Neural cell (in vitro differentiated cells): ENCODE measurements around the gene CSN1S1. TPM values are rescaled to one million over a fixed set of nuclear protein-coding genes. Genes with fewer than 3 reads are reported as not detected.

Source experiments
- H2AFZ ChIP-seq: fragments of 200-600, 300-800 bp; sonication (generic), shearing (Covaris generic); 2 replicates; pipeline ENCODE4 v1.6.0; 2014; ENCODE audit warnings: low read depth, mild to moderate bottlenecking, antibody characterized with exemption, low read length, moderate library complexity
- H3F3A ChIP-seq: fragments of 200-600 bp; shearing (Covaris generic); 2 replicates; pipeline ENCODE4 v1.6.1; 2016; ENCODE audit warnings: mild to moderate bottlenecking, moderate library complexity, mixed read lengths, antibody characterized with exemption, low read length; ENCODE audit not compliant: insufficient read depth, poor library complexity, severe bottlenecking
- H3K27ac ChIP-seq: fragments of 200-600, 300-800 bp; sonication (generic), shearing (Covaris generic); 2 replicates; pipeline ENCODE4 v1.5.1; 2014; ENCODE audit warnings: mild to moderate bottlenecking, low read length, moderate library complexity
- H3K27me3 ChIP-seq: fragments of 300-800, 200-600 bp; sonication (generic), shearing (Covaris generic); 2 replicates; pipeline ENCODE4 v1.6.0; 2014; ENCODE audit warnings: mild to moderate bottlenecking, low read depth, low read length, moderate library complexity; ENCODE audit not compliant: insufficient read depth
- H3K36me3 ChIP-seq: fragments of 300-800, 200-600 bp; sonication (generic), shearing (Covaris generic); 2 replicates; pipeline ENCODE4 v1.5.1; 2014; ENCODE audit warnings: mild to moderate bottlenecking, antibody characterized with exemption, low read length, moderate library complexity; ENCODE audit not compliant: insufficient read depth
- H3K4me2 ChIP-seq: fragments of 300-800, 200-600 bp; sonication (generic), shearing (Covaris generic); 2 replicates; pipeline ENCODE4 v1.6.0; 2014; ENCODE audit warnings: mild to moderate bottlenecking, low read length
- H3K4me3 ChIP-seq: fragments of 300-800, 200-600 bp; sonication (generic), shearing (Covaris generic); 2 replicates; pipeline ENCODE4 v1.5.1; 2014; ENCODE audit warnings: mild to moderate bottlenecking, low read length, moderate library complexity
- H3K79me2 ChIP-seq: fragments of 200-600 bp; shearing (Covaris generic); replicated peaks from 2 replicates; pipeline ENCODE4 v1.6.0; 2014; ENCODE audit warnings: mild to moderate bottlenecking, low read length, moderate library complexity; ENCODE audit not compliant: insufficient read depth
- H3K9ac ChIP-seq: fragments of 300-800, 200-600 bp; sonication (generic), shearing (Covaris generic); 2 replicates; pipeline ENCODE4 v1.6.1; 2016; ENCODE audit warnings: mild to moderate bottlenecking, low read length, mixed read lengths
- H3K9me2 ChIP-seq: fragments of 200-600 bp; shearing (Covaris generic); 2 replicates; pipeline ENCODE4 v1.6.1; 2016; ENCODE audit warnings: mild to moderate bottlenecking, low read length, mixed read lengths; ENCODE audit not compliant: insufficient read depth
- H3K9me3 ChIP-seq: fragments of 200-600, 300-800 bp; sonication (generic), shearing (Covaris generic); 2 replicates; pipeline ENCODE4 v1.6.1; 2016; ENCODE audit warnings: mild to moderate bottlenecking, mixed run types, low read length, moderate library complexity, mixed read lengths
- H4K20me1 ChIP-seq: fragments of 200-600 bp; shearing (Covaris generic); 2 replicates; pipeline ENCODE4 v1.6.1; 2016; ENCODE audit warnings: mild to moderate bottlenecking, mixed run types; ENCODE audit not compliant: insufficient read depth
- CTCF ChIP-seq: fragments of 450-650 bp; IDR thresholded peaks from 2 replicates; pipeline ENCODE4 v1.5.1; 2014; ENCODE audit warnings: antibody characterized with exemption, mild to moderate bottlenecking, moderate library complexity; ENCODE audit not compliant: poor library complexity, severe bottlenecking
- EP300 ChIP-seq: fragments of 450-650 bp; conservative IDR thresholded peaks from 2 replicates; pipeline ENCODE4 v1.6.1; 2014; ENCODE audit warnings: antibody characterized with exemption, mild to moderate bottlenecking, moderate library complexity; ENCODE audit not compliant: poor library complexity, severe bottlenecking
- EZH2 ChIP-seq: fragments of 200-600, 300-800 bp; shearing (Covaris generic), sonication (generic); IDR thresholded peaks from 2 replicates; pipeline ENCODE4 v1.6.1; 2014; ENCODE audit warnings: antibody characterized with exemption, low read length, borderline replicate concordance, mild to moderate bottlenecking; ENCODE audit not compliant: insufficient read depth, poor library complexity, severe bottlenecking
- MXI1 ChIP-seq: fragments of 450-650 bp; conservative IDR thresholded peaks from 2 replicates; pipeline ENCODE4 v1.6.1; 2014; ENCODE audit warnings: antibody characterized with exemption, mild to moderate bottlenecking; ENCODE audit not compliant: poor library complexity, severe bottlenecking
- POLR2AphosphoS5 ChIP-seq: IDR thresholded peaks from 2 replicates; pipeline ENCODE4 v1.6.1; 2012
- RAD21 ChIP-seq: fragments of 450-650 bp; conservative IDR thresholded peaks from 2 replicates; pipeline ENCODE4 v1.6.1; 2014; ENCODE audit warnings: antibody characterized with exemption, mild to moderate bottlenecking, moderate library complexity
- REST ChIP-seq: IDR thresholded peaks from 2 replicates; pipeline ENCODE4 v1.6.1; 2012; ENCODE audit warnings: borderline replicate concordance
- SMC3 ChIP-seq: fragments of 450-650 bp; conservative IDR thresholded peaks from 2 replicates; pipeline ENCODE4 v1.6.1; 2014; ENCODE audit warnings: antibody characterized with exemption, mild to moderate bottlenecking, moderate library complexity; ENCODE audit not compliant: poor library complexity
- TAF1 ChIP-seq: IDR thresholded peaks from 2 replicates; pipeline ENCODE4 v1.6.1; 2012; ENCODE audit warnings: low read depth
- polyA plus RNA-seq: library from polyadenylated mRNA; depleted of rRNA; stranded (reverse); fragments of >200 nt; gene quantifications from 2 replicates; pipeline ENCODE4 v1.2.3, GENCODE V29; 2014

The CSN1S1 gene
- polyA plus RNA-seq, 1 donor from 2014 or later = not detected

DNA sequence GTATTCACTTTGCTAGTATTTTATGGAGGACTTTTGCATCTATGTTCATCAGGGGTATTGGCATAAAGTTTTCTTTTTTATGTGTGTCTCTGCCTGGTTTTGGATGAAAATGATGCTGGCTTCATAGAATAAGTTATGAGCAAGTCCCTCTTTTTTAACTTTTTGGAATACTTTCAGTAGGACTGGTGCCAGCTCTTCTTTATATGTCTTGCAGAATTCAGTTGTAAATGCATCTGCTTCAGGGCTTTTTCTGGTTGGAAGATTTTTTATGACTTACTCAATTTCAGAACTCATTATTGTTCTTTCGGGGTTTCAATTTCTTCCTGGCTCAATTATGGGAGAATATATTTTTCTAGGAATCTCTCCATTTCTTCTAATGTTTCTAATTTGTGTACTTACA lies 43.8 kb downstream of the CSN1S1 start:
- TF ChIP-seq MXI1 (no peak), POLR2AphosphoS5 (no peak), EP300 (no peak), TAF1 (no peak), REST (no peak), RAD21 (no peak), SMC3 (no peak), CTCF (no peak), EZH2 (no peak)
- Histone ChIP-seq H3K9me2 (no peaks in the 10 kb centered on the region), H3K27me3 (no peaks in the 10 kb centered on the region), H3K36me3 (no peaks in the 10 kb centered on the region), H3F3A (no peaks in the 10 kb centered on the region), H3K4me3 (no peak overlapping the region), H3K9me3 (no peaks in the 10 kb centered on the region), H3K79me2 (no peaks in the 10 kb centered on the region), H2AFZ (no peak overlapping the region), H3K4me2 (no peak overlapping the region), H4K20me1 (no peaks in the 10 kb centered on the region), H3K9ac (no peak overlapping the region), H3K27ac (no peak overlapping the region)

DNA sequence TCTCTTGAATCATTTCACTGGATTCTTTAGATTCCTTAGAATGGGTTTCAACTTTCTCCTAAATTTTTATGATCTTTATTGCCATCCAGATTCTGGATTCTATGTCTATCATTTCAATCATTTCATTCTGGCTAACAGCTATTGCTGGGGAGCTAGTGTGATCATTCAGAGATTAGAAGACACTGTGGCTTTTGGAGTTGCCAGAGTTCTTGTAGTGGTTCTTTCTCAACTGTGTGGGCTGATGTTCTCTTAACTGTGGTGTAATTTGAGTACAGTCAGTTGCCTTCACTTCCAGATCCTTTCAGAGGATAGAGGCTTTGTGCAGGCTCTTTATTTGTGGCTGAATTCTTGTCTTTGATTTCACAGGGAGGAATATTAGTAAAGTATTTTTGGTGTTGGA lies 46.7 kb downstream of the CSN1S1 start:
- H3F3A ChIP-seq = no peaks in the 10 kb centered on the region
- H3K27ac ChIP-seq = no peak overlapping the region
- H3K36me3 ChIP-seq = no peaks in the 10 kb centered on the region
- H3K9me2 ChIP-seq = no peaks in the 10 kb centered on the region
- H3K27me3 ChIP-seq = no peaks in the 10 kb centered on the region
- no peak overlapping the region for H3K4me3 ChIP-seq
- H3K4me2 ChIP-seq = no peak overlapping the region
- no peaks in the 10 kb centered on the region for H4K20me1 ChIP-seq
- no peaks in the 10 kb centered on the region for H3K9me3 ChIP-seq
- no peak overlapping the region for H2AFZ ChIP-seq
- H3K79me2 ChIP-seq = no peaks in the 10 kb centered on the region
- no peak overlapping the region for H3K9ac ChIP-seq
- TF ChIP-seq POLR2AphosphoS5 (no peak), TAF1 (no peak), EP300 (no peak), RAD21 (no peak), SMC3 (no peak), EZH2 (no peak), REST (no peak), CTCF (no peak), MXI1 (no peak)
